Adrenal gland (tissue), 12 donors: ENCODE results near the gene HPN. TPM values are rescaled to one million over a fixed set of nuclear protein-coding genes. Genes with fewer than 3 reads are reported as not detected.

ENCODE experiments used
- DNase-seq, 7 donors: peaks; one replicate each; pipeline ENCODE4 v3.0.0-alpha.2; 2019 to 2020
- H3K27ac ChIP-seq, 5 donors: fragments of 200-600 bp; sonication (generic) in 4 of 5; 1 replicate in 3 of 5; 2 replicates in 2 of 5; pipeline versions ENCODE4 v1.5.1 to v1.8.0; 2016 to 2020; ENCODE audit warnings: mild to moderate bottlenecking in 1 of 5
- H3K27me3 ChIP-seq: fragments of 200-600 bp; 2 replicates; pipeline ENCODE4 v1.8.0; 2021
- H3K36me3 ChIP-seq, 2 donors: fragments of 200-600 bp; replicated peaks in 1 of 2; 1 replicate in 1 of 2; 2 replicates in 1 of 2; pipeline versions ENCODE4 v1.5.1 to v1.8.0; 2018 to 2022
- H3K4me1 ChIP-seq, 2 donors: fragments of 200-600 bp; replicated peaks in 1 of 2; 1 replicate in 1 of 2; 2 replicates in 1 of 2; pipeline versions ENCODE4 v1.5.1 to v1.8.0; 2018 to 2021
- H3K4me3 ChIP-seq, 4 donors: fragments of 200-600 bp; sonication (generic) in 3 of 4; one replicate each; pipeline ENCODE4 v1.5.1; 2016 to 2018
- H3K9me3 ChIP-seq, 3 donors: fragments of 200-600 bp; sonication (generic) in 1 of 3; replicated peaks in 1 of 3; 1 replicate in 2 of 3; 2 replicates in 1 of 3; pipeline versions ENCODE4 v1.5.1 to v1.8.0; 2016 to 2021
- POLR2A ChIP-seq, 2 donors: fragments of 450-650 bp; IDR thresholded peaks; one replicate each; pipeline ENCODE4 v1.6.1; 2017; ENCODE audit warnings: antibody characterized with exemption in 2 of 2, mild to moderate bottlenecking in 2 of 2, moderate library complexity in 1 of 2
- WGBS, 4 donors: extraction: QIAGEN DNeasy Blood & Tissue Kit in 2 of 4; methylation state at CpG; one replicate each; pipeline versions ENCODE4 v1.1.5 to v1.1.7; 2013 to 2017; 5-methylcytosine and 5-hydroxymethylcytosine counted together
- intact Hi-C, 2 donors: fragments of 100-400 bp; cut with DNase I; formaldehyde crosslinking; loops; one replicate each; pipeline versions ENCODE4 v1.14.1 to v1.15.0; 2022 to 2023
- polyA plus RNA-seq, 3 donors: library from polyadenylated mRNA; stranded (reverse); fragments of 200-250 nt in 2 of 3; fragments of 350-450 nt in 1 of 3; fragmentation: Illumina TruSeq in 1 of 3; extraction: RNeasy Lipid Tissue Mini Kit (QIAGEN cat#74804) in 1 of 3; gene quantifications; one replicate each; pipeline ENCODE4 v1.2.3, GENCODE V29; 2013 to 2014
- total RNA-seq, 9 donors: library from RNA; depleted of rRNA in 4 of 9; stranded (reverse); fragments of >200 nt in 4 of 9; fragments of 120-200 nt in 1 of 9; fragmentation: NEBNext Ultra II Directional in 1 of 9; extraction: Animal tissue kit (Norgen Biotek cat#: 25700) in 1 of 9; gene quantifications; one replicate each; pipeline versions ENCODE4 v1.1.0 to v1.2.4, GENCODE V29; 2013 to 2023
- TF ChIP-seq, protein P1 (sequence below), 6 experiments: fragments of 450-650 bp in 4 of 6; fragments of 200-600 bp in 2 of 6; sonication (generic) in 1 of 6; IDR thresholded peaks; 1 replicate in 5 of 6; 2 replicates in 1 of 6; pipeline versions ENCODE4 v1.5.1 to v1.8.0; 2016 to 2021; ENCODE audit warnings: antibody characterized with exemption in 6 of 6, mild to moderate bottlenecking in 2 of 6, moderate library complexity in 1 of 6
- donor health status: healthy with polysubstance abuse.
- donor health status: Bipolar disorder and iron deficiency.
- donor health status: DM: yes; HTN: yes; CAD: no.
- donor health status: DM: no; HTN: no; CAD: no.
- donor health status: DM: no; HTN: no; CAD: no.
- donor health status: DM: yes; HTN: yes; CAD: no.

The HPN gene
- total and polyA plus RNA-seq, 12 donors: 0.20 to 2.6 (median 0.88) TPM; not detected in 2

GRCh38 chr19:35039881-35040825 is 1.4 kb upstream of the HPN start:
- no peak overlapping the region for H3K4me3 ChIP-seq
- WGBS, 4 donors: 35 to 51% (median 44%) methylated on average over 16 to 39 of the region's 39 CpGs
- TF ChIP-seq POLR2A (IDR thresholded peaks at IDR 0.05): no peak
- TF ChIP-seq, protein P1, sequence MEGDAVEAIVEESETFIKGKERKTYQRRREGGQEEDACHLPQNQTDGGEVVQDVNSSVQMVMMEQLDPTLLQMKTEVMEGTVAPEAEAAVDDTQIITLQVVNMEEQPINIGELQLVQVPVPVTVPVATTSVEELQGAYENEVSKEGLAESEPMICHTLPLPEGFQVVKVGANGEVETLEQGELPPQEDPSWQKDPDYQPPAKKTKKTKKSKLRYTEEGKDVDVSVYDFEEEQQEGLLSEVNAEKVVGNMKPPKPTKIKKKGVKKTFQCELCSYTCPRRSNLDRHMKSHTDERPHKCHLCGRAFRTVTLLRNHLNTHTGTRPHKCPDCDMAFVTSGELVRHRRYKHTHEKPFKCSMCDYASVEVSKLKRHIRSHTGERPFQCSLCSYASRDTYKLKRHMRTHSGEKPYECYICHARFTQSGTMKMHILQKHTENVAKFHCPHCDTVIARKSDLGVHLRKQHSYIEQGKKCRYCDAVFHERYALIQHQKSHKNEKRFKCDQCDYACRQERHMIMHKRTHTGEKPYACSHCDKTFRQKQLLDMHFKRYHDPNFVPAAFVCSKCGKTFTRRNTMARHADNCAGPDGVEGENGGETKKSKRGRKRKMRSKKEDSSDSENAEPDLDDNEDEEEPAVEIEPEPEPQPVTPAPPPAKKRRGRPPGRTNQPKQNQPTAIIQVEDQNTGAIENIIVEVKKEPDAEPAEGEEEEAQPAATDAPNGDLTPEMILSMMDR (IDR thresholded peaks at IDR 0.05): no peak
- intact Hi-C loops: no loop called here
- peaks cover 21 to 29% of the 10 kb centered on the region in 2 donors for H3K4me1 ChIP-seq
- H3K27me3 ChIP-seq: no peaks in the 10 kb centered on the region
- peak overlapping the region in 4 of 5 donors; percentile 17 to 78 (median 51) for H3K27ac ChIP-seq
- H3K9me3 ChIP-seq: no peaks in the 10 kb centered on the region
- H3K36me3 ChIP-seq: no peaks in the 10 kb centered on the region
- no peak for DNase-seq

DNA sequence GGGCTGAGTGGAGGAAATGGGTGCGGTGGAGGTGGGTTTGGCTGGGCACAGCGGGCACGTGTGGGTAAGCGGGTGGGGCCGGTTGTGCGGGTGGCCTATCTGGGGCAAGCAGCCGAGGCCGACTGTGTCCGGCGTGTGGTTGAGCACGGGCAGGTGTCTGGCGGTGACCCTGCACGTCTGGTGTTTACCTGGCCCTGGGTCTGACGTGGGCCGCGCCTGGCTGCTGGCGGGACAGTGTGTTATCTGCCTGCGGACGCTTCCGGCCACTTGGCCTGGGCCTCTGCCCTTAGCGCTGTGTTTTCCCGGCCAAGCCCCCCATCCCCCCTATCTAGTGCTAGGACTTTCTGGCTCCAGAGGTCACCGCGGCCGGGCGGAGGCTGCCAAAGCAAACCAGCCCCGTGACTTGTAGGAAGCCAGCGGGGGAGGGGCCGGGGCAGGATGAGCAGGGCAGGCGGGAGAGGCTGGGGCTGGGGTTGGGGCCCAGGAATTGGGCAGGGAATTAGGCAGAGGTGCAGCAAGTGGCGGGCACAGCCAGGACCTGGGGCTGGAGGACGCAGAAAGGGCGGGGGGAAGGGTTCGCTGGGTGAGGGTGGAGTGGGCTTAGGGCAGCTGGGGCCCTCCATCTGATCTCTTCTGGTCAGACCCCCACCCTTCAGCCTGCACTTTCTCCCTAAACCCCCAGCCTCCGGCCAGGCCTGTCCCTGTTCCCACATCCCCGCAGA is 534 bp upstream of the HPN start:
- peak overlapping the region in 4 of 5 donors; percentile 17 to 78 (median 51) for H3K27ac ChIP-seq
- WGBS, 4 donors: 32 to 40% (median 38%) methylated on average over 21 to 36 of the region's 36 CpGs
- intact Hi-C loops: no loop called here
- DNase-seq: peak; percentile 72 to 93 (median 91)
- peak in 1 of 2 donors; percentile 14 for TF ChIP-seq POLR2A (IDR thresholded peaks at IDR 0.05)
- TF ChIP-seq, protein P1 (IDR thresholded peaks at IDR 0.05): no peak
- H3K36me3 ChIP-seq: no peaks in the 10 kb centered on the region
- H3K4me3 ChIP-seq: no peak overlapping the region
- H3K9me3 ChIP-seq: no peaks in the 10 kb centered on the region
- no peaks in the 10 kb centered on the region for H3K27me3 ChIP-seq
- H3K4me1 ChIP-seq: peaks cover 21 to 29% of the 10 kb centered on the region in 2 donors

DNA sequence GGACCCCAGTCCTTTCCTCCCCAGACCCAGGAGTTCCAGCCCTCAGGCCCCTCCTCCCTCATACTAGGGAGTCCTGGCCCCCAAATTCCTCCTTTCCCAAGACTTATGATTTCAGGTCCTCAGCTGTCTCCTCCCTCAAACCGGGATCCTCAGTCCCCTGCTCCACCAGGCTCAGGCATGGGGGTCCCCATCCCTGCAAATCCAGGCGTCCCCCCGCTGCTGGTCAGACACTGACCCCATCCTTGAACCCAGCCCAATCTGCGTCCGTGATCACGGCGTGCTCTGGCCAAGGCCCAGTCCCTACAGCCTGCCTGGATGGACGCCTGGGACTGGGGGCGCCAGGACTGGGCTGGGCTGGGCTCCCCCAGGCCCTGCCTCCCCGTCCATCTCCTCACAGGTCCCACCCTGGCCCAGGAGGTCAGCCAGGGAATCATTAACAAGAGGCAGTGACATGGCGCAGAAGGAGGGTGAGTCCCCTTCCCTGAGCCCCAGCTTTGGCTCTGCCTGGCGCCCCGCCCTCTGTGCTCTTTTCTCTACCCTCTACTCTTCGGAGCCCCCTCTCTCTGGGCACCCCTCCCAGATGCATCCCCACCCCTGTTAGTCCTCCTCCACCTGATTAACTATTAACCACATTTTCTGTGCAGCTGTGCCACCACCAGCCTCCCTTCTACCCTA is 672 bp downstream of the HPN start:
- 68 to 77% (median 71%) methylated on average over 9 to 14 of the region's 14 CpGs for WGBS, 4 donors
- TF ChIP-seq POLR2A (IDR thresholded peaks at IDR 0.05): no peak
- TF ChIP-seq, protein P1 (IDR thresholded peaks at IDR 0.05): no peak
- Histone ChIP-seq H3K27me3 (no peaks in the 10 kb centered on the region), H3K9me3 (no peaks in the 10 kb centered on the region), H3K27ac (no peak overlapping the region), H3K4me1 (peaks cover 21 to 29% of the 10 kb centered on the region in 2 donors), H3K4me3 (no peak overlapping the region), H3K36me3 (no peaks in the 10 kb centered on the region)
- intact Hi-C loops: no loop called here
- no peak for DNase-seq
